ENCODE results near the gene NPEPL1. TPM values are rescaled to one million over a fixed set of nuclear protein-coding genes. Genes with fewer than 3 reads are reported as not detected.
"Not testable (repeated sequence)": the region's sequence is repeated elsewhere in the genome, so short reads cannot be mapped to it uniquely, and the experiment has no call there.

Gene NPEPL1
- total and polyA plus RNA-seq, 8 donors, result 15.3 to 134 (median 37.8) TPM

DNA sequence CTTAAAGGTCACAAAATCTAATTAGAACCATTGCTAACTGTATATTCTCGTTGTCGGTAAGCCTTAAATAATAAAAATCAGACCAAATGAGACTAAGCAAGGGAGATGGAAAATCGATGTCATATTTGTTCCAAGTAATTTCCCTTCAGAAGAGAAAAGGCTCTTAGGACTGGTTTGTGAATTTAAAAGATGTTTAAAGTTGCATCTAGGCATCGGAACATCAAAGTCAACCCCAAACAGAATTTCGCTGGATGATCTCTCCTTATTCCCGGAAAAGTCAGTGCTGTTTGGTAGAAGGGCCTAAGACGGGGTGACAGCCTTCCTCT is 63.8 kb downstream of the NPEPL1 start:
- H3K9me3 ChIP-seq, result no peaks in the 10 kb centered on the region

DNA sequence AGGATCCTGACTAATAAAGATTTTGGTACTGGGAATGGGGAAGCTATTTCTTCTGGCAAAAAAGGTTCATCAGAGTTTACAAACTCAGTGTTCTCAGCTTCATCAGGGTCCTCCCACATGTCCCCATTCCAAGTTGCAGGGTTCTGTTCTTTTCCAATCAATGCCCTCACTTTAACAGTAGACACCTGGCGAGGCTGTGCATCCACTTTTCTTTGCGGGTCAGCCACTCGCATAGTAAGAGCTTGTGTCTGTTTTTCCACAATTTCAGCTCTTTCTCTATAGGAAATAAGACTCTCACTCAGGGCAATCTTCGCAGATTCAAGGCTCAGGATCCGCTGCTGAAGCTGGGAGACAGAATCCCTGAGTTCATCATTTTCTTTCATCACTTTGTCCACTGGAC is 65.0 kb downstream of the NPEPL1 start:
- whole genome bisulfite sequencing, 5 donors, result 82 to 91% (median 90%) methylated on average over 5 of the region's 5 CpGs
- DNase-seq; H3K36me3 ChIP-seq; H3K9me3 ChIP-seq; H3K27ac ChIP-seq; H3K4me3 ChIP-seq; H3K4me1 ChIP-seq; intact Hi-C loops (cut with DNase I; ENCODE audit: low total_unique reads): not testable (repeated sequence)
- H3K27me3 ChIP-seq, result peaks cover 0 to 42% (median 0%) of the 10 kb centered on the region in 3 donors

More for the DNA sequence above, 63.8 kb downstream of the NPEPL1 start:
- TF ChIP-seq POLR2A (IDR thresholded peaks at IDR 0.05), result no peak
- TF ChIP-seq, protein P1, sequence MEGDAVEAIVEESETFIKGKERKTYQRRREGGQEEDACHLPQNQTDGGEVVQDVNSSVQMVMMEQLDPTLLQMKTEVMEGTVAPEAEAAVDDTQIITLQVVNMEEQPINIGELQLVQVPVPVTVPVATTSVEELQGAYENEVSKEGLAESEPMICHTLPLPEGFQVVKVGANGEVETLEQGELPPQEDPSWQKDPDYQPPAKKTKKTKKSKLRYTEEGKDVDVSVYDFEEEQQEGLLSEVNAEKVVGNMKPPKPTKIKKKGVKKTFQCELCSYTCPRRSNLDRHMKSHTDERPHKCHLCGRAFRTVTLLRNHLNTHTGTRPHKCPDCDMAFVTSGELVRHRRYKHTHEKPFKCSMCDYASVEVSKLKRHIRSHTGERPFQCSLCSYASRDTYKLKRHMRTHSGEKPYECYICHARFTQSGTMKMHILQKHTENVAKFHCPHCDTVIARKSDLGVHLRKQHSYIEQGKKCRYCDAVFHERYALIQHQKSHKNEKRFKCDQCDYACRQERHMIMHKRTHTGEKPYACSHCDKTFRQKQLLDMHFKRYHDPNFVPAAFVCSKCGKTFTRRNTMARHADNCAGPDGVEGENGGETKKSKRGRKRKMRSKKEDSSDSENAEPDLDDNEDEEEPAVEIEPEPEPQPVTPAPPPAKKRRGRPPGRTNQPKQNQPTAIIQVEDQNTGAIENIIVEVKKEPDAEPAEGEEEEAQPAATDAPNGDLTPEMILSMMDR (IDR thresholded peaks at IDR 0.05), result no peak
- no peak for TF ChIP-seq POLR2AphosphoS5 (IDR thresholded peaks at IDR 0.05)
- no peak for TF ChIP-seq EP300 (IDR thresholded peaks at IDR 0.05)
- intact Hi-C loops (cut with DNase I; ENCODE audit: low total_unique reads), result no loop called here
- Histone ChIP-seq H3K4me3 (no peak overlapping the region), H3K27ac (no peak overlapping the region), H3K27me3 (peaks cover 0 to 48% (median 0%) of the 10 kb centered on the region in 3 donors), H3K36me3 (no peaks in the 10 kb centered on the region), H3K4me1 (no peaks in the 10 kb centered on the region)
- 78 to 86% (median 84%) methylated on average over 7 of the region's 7 CpGs for WGBS, 5 donors
- no peak for DNase-seq

DNA sequence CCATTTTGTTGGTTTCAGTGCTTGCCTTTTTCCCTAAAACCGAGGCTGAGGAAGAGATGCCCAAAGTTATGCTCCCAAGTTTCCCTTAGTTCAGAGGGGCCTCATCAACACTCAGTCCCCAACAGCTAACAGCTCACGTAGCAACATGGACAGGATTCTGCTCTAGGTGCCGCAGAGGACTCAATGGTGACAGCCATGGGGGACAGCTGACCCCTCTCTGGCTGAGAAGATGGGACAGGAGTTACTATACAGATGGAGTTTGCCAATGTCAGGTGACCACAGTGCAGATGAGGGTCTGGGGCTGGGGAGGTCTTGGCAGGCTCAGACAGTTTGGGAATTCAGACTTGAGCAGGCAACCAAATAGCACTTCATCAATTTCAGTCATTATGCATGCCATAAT is 67.3 kb downstream of the NPEPL1 start:
- H3K4me3 ChIP-seq, result no peak overlapping the region
- no peaks in the 10 kb centered on the region for H3K36me3 ChIP-seq
- intact Hi-C loops (cut with DNase I; ENCODE audit: low total_unique reads), result no loop called here
- WGBS, 5 donors, result 74 to 86% (median 80%) methylated on average over 2 to 3 of the region's 3 CpGs
- H3K27me3 ChIP-seq, result peaks cover 0 to 41% (median 0%) of the 10 kb centered on the region in 3 donors
- no peaks in the 10 kb centered on the region for H3K9me3 ChIP-seq
- no peaks in the 10 kb centered on the region for H3K4me1 ChIP-seq
- H3K27ac ChIP-seq, result no peak overlapping the region
- TF ChIP-seq, protein P1 (IDR thresholded peaks at IDR 0.05), result no peak
- TF ChIP-seq EP300 (IDR thresholded peaks at IDR 0.05), result no peak
- TF ChIP-seq POLR2A (IDR thresholded peaks at IDR 0.05), result no peak
- TF ChIP-seq POLR2AphosphoS5 (IDR thresholded peaks at IDR 0.05), result no peak
- peak in 1 of 2 donors; percentile 10 for DNase-seq

DNA sequence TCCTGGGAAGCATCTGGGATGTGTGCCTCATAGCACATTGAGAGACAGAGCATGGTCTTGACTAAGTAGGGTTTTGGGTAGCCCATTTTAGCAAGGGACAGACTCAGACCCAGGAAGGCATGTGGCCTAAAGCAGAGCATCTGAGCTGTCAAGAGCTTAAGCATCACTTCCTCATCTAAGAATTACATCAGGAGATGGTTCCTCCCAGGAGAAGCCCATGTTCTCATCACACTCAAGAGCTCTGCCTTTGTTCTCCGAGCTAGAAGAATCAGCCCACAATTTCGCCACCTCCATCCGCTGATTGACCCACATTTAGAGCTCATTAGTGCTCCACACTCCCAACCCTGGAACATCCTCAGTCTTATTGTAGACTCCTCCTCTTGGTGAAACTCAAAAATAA is 68.3 kb downstream of the NPEPL1 start:
- WGBS, 5 donors, result 81 to 93% (median 87%) methylated on average over 3 of the region's 3 CpGs
- Histone ChIP-seq H3K4me3 (no peak overlapping the region), H3K9me3 (no peaks in the 10 kb centered on the region), H3K36me3 (no peaks in the 10 kb centered on the region), H3K27ac (no peak overlapping the region), H3K4me1 (no peaks in the 10 kb centered on the region), H3K27me3 (peaks cover 0 to 50% (median 0%) of the 10 kb centered on the region in 3 donors)
- no peak for TF ChIP-seq EP300 (IDR thresholded peaks at IDR 0.05)
- DNase-seq, result no peak
- intact Hi-C loops (cut with DNase I; ENCODE audit: low total_unique reads), result no loop called here

DNA sequence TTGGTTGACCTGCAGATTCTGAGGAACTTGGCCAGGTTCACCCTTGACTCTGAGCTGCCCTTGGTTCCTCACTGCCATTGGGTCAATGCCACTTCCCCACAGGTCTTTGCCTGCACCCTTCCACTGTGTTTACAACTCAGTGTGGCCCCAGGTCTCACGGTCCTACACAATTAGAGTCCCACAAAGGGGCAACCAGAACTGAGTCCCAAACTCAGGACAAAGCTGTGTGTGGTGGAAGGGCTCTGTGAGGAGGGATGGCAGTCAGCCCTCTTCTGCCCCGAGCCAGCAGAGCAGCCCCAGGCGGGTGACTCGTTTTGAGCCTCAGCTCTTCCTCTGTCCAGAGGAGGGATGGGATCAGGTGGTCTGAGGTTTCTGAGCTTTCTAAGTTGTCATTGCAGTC is 69.5 kb downstream of the NPEPL1 start:
- intact Hi-C loops (cut with DNase I; ENCODE audit: low total_unique reads), result no loop called here
- H3K4me3 ChIP-seq, result no peak overlapping the region
- WGBS, 5 donors, result 71 to 89% (median 80%) methylated on average over 4 of the region's 4 CpGs
- TF ChIP-seq EP300 (IDR thresholded peaks at IDR 0.05) (no peak), POLR2AphosphoS5 (IDR thresholded peaks at IDR 0.05) (no peak), POLR2A (IDR thresholded peaks at IDR 0.05) (no peak)
- TF ChIP-seq, protein P1 (IDR thresholded peaks at IDR 0.05), result no peak
- peaks cover 0 to 62% (median 0%) of the 10 kb centered on the region in 3 donors for H3K27me3 ChIP-seq
- no peak for DNase-seq
- H3K9me3 ChIP-seq, result no peaks in the 10 kb centered on the region
- no peaks in the 10 kb centered on the region for H3K4me1 ChIP-seq
- H3K27ac ChIP-seq, result no peak overlapping the region
- H3K36me3 ChIP-seq, result no peaks in the 10 kb centered on the region
